ENCODE measurements around the gene HAX1.
"Not testable (repeated sequence)": the region's sequence is repeated elsewhere in the genome, so short reads cannot be mapped to it uniquely, and the experiment has no call there.

The HAX1 gene

DNA sequence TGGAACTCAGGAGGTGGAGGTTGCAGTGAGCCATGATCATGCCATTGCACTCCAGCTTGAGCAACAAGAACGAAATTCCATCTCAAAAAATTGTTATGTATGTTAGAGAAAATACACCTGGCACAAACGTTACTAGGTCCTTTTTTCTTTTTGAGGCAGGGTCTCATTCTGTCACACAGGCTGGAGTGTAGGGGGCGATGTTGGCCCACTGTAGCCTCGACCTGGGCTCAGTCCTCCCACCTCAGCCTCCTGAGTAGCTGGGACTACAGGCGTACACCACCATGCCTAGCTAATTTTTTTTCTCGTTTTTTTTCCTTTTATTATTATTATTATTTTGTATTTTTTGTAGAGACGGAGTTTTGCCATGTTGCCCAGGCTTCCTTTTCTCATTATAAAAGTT lies 4.4 kb downstream of the HAX1 start:
- DNase-seq (ENCODE audit: low read depth, low spot score): no peak

DNA sequence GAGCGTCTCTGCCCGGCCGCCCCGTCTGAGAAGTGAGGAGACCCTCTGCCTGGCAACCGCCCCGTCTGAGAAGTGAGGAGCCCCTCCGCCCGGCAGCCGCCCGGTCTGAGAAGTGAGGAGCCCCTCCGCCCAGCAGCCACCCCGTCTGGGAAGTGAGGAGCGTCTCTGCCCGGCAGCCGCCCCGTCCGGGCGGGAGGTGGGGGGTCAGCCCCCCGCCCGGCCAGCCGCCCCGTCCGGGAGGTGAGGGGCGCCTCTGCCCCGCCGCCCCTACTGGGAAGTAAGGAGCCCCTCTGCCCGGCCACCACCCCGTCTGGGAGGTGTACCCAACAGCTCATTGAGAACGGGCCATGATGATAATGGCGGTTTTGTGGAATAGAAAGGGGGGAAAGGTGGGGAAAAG lies 15.2 kb downstream of the HAX1 start:
- DNase-seq (ENCODE audit: low read depth, low spot score): not testable (repeated sequence)

DNA sequence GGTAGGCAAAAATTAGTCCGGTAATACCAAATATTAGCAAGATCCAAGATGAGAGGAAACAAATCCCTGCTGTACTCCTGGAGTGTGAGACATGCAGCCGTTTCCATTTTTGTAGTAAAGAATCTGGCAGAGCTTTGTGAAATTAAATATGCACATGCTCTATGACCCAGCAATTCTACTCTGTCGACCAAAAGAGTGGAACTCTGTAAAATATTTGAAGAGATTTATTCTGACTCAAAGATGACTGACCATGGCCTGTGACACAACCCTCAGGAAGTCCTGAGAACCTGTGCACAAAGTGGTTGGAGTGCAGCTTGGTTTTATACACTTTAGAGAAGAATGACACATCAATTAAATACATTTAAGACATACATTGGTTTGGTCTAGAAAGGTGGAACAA lies 16.2 kb downstream of the HAX1 start:
- no peak for DNase-seq (ENCODE audit: low read depth, low spot score)

DNA sequence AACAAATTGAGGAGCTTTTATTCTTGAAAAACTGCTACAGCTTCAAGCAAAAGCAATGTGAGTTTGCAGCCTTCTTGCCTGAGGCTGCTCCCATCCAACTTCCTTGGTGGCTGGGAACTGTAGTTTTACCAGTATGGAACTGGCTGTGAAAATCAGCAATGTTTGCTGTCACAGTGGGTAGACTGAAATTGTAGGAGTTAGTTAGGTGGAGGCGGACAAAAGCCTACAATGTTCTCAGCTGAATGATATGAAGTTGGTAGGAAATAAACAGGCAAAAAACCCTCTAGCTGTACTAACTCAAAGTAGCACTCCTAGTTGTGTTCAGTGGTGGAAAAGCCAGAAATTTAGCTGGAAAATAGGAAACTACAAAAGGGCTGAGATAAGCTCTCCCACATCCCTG lies 18.5 kb downstream of the HAX1 start:
- no peak for DNase-seq (ENCODE audit: low read depth, low spot score)

DNA sequence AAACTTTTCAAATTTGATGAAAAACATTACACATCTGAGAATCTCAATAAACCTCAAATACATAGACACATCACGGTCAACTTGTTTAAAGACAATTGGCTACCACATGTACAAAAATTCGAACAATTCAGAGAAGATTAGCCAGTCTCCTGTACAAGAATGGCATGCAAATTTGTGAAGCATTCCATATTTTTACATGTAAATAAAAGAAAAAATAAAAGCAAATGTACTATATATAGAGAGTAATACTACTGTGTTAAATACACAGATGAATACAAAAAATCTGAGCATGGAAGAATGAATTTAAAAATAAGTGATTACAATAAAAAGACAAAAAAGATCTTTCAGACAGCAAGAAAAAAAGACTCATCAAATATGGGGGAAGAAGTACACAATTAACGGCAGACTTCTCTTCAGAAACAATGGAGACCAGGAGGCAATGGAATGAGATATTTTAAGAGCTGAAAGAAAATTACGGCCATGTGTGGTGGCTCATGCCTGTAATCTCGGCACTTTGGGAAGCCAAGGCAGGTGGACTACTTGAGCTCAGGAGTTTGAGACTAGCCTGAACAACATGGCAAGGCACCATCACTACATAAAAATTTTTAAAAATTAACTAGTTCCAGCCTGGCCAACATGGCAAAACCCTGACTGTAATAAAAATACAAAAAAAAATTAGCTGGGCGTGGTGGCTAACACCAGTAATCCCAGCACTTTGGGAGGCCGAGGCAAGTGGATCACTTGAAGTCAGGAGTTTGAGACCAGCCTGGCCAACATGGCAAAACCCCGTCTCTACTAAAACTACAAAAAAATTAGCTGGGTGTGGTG lies 23.2 kb downstream of the HAX1 start:
- no peak for DNase-seq (ENCODE audit: low read depth, low spot score)

DNA sequence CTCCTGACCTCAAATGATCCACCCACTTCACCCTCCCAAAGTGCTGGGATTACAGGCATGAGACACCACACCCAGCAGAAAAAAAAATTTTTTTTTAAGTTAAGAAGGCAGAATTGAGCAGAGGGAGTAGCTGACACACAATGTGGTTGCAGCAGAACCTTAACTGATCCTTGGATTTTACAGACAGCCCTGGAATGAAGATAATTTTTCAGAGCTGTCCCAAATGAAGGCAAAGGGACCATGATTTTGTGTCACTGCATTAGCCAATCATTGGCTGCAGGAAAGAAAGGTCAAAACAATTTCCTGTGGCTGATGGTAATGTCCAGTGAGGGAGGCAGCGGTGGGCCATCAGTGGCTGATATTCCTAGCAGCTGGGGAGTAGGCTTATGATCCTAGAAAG lies 29.2 kb downstream of the HAX1 start:
- DNase-seq (ENCODE audit: low read depth, low spot score): no peak

DNA sequence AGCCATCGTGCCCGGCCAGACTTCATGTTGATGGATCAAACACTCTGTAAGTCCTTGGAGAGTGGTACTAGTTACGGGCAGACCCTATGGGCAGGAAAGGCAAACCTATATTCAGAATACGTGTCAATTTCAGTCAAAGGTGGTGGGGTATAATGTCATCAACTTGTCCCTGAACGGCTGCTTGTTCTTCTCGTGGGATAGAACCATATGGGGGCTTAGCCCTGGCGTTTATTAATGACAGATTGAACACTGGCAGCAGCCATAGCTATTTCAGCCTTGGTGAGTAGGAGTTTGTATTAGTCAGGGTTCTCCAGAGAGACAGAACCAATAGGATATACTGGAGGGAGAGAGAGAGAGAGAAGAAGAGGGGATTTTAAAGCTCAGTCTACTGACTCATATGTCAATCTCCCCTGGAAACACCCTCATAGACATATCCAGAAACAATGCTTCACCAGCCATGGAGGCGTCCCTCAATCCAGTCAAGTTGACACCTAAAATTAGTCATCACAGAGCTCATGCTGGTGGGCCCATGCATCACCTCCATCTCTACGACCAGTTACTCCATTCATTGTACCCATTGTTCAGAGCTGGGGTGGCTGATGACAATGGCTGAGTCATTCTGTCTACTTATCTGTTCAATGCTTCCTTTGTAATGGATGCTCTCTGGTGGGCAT lies 32.4 kb downstream of the HAX1 start:
- DNase-seq (ENCODE audit: low read depth, low spot score): no peak

DNA sequence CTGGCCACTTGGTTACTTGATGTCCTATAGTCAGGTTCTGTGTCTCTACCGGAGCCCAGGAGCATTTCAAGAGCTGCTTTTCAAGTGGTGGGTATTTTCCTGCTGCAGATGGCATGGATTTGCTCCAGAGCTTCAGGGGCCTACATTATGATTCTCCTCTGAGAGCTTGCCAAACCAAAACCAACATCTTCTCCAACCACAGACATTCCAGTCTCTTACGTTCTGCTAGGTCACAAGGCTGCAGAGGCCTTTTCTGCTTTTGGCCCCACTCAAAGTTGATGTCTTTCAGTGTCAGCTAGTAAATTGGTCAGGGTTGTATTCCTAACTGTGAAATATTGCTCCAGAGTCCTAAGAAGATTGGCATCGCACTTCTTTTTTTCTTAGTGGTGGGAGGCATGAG lies 33.7 kb downstream of the HAX1 start:
- no peak for DNase-seq (ENCODE audit: low read depth, low spot score)

DNA sequence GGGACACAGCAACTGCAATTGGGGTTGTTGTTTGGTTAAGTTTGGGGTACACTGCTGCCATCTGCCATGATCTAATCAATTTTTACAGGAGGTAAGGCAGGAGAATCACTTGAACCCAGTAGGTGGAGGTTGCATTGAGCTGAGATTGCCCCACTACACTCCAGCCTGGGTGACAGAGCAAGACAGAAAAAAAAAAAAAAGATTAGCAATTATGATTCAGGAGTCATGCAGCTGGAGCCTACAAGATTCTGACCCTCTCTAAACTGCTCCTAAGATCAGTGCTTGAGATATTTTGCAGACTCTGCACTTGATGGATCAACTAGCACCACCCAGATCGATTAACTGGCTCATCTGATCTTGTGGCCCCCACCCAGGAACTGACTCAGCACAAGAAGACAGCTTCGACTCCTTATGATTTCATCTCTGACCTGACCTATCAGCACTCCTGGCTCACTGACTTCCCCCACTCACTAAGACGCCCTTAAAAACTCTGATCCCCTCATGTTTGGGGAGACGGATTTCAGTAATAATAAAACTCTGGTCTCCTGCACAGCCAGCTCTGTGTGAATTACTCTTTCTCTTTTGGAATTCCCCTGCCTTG lies 35.3 kb downstream of the HAX1 start:
- DNase-seq (ENCODE audit: low read depth, low spot score): not testable (repeated sequence)

DNA sequence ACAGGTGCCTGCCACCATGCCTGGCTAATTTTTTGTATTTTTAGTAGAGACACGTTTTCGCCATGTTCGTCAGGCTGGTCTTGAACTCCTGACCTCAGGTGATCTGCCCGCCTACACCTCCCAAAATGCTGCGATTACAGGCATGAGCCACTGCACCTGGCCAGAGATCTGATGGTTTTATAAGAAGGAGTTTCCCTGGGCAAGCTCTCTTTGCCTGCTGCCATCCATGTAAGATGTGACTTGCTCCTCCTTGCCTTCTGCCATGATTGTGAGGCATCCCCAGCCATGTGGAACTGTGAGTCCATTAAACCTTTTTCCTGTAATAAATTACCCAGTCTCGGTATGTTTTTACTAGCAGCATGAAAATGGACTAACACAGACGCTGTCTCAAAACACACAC lies 36.7 kb downstream of the HAX1 start:
- DNase-seq (ENCODE audit: low read depth, low spot score): not testable (repeated sequence)

DNA sequence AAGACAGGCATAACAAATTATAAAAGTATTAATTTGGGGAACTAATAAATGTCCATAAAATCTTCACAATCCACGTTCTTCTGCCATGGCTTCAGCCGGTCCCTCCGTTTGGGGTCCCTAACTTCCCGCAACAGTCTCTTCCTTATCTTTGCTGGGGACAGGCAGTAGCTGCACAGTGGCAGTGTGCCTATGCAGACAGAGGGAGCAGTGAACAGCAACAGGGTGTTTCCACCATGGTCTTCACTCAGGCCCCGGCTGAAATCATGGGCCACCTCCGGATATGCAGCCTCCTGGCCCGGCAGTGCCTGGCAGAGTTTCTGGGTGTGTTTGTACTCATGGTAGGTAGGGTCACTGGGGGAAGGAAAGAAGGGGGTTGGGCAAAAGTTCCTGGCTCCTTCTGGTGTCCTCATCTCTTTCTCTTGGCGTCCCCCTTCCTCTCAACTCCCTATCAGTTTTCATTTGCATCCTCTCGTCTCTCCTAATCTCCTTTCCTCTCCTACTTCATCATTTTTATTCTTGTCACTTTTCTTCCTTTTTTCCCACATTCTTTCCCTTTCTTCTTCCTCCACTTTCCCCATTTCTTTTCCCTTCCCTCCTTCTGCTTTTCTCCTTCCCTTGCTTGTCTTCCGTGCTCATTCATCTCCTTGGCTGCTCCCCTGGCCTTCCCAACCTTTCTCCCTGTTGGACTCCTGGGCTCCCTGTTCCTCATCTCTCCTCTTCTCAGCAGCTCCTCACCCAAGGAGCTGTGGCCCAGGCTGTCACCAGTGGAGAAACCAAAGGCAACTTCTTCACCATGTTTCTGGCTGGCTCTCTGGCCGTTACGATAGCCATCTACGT lies 40.0 kb downstream of the HAX1 start:
- not testable (repeated sequence) for DNase-seq (ENCODE audit: low read depth, low spot score)

DNA sequence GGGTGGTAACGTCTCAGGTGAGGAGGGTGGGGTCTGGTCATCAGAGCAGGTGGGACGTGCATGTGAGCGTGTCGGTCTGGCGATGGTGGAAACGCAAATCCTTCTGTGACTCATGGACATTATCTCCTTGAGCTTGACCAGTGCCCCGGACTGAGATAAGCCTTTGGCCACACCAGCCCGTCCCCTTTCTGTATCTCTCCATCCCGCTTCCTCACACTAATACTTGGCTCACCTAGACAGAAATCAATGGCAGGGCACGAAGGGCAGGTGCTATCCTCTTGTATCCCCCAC lies 40.6 kb downstream of the HAX1 start:
- DNase-seq (ENCODE audit: low read depth, low spot score): no peak

DNA sequence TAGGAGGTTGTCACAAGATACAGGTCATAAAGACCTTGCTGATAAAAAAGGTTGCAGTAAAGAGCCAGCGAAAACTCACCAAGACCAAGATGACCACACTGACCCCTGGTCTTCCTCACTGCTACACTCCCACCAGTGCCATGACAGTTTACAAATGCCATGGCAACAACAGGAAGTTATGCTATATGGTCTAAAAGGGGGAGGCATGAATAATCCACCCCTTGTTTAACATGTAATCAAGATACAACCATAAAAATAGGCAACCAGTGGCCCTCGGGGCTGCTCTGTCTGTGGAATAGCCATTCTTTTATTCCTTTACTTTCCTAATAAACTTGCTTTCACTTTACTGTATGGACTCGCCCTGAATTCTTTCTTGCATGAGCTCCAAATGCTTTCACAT lies 41.8 kb downstream of the HAX1 start:
- not testable (repeated sequence) for DNase-seq (ENCODE audit: low read depth, low spot score)

DNA sequence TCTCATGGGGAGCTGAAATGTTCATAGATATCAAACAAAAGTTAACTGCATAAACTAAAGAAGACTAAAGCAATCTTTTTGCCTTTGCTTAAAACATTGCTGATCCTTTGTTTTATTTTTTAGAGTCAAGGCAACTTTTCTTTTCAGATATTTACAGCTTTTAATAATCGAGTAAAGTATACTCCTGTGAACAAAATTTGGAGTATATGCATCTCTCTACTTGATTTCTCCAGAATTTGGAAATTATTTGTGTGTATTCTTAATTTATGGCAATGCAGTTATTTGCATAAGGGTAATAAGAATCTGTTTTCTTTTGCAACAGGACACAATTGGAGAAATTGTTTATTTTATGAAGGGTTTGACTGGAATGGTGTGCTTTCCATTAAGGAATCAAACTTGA lies 44.3 kb downstream of the HAX1 start:
- no peak for DNase-seq (ENCODE audit: low read depth, low spot score)

DNA sequence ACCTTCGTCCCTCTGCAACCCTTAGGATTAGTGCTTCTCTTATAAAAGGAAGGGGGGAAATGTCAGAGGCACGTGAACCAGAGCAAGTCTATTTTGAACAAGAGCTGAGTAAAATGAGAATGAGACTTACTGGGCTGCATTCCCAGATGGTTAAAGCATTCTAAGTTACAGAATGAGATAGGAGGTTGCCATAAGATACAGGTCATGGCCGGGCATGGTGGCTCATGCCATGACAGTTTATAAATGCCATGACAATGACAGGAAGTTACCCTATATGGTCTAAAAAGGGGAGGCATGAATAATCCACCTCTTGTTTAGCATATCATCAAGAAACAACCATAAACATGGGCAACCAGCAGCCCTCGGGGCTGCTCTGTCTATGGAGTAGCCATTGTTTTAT lies 46.0 kb downstream of the HAX1 start:
- no peak for DNase-seq (ENCODE audit: low read depth, low spot score)

DNA sequence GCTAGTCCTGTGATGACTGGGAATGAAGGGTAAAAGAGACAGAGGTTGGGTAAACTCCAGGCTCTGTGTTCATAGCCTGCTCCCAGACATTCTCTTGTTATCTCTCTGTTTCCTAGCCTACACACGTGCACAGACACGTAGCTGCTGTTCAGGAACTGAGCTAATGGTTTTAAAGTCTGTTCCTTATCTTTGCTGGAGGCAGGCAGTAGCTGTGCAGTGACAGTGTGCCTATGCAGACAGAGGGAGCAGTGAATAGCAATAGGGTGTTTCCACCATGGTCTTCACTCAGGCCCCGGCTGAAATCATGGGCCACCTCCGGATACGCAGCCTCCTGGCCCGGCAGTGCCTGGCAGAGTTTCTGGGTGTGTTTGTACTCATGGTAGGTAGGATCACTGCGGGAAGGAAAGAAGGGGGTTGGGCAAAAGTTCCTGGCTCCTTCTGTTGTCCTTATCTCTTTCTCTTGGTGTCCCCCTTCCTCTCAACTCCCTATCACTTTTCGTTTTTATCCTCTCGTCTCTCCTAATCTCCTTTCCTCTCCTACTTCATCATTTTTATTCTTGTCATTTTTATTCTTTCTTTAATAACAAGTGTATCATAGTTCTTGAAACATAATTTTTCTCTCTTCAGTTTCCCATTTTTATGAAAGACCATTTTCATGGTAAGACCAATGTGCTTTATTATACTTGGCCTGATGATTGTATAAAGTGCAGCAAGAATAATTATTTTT lies 48.6 kb downstream of the HAX1 start, which contains the start of gene AQP10:
Gene AQP10, plus strand, starts transcription at position 212 of the 727 bp plus-strand sequence. Its CDS starts 63 bp downstream, at position 275.
- no peak for DNase-seq (ENCODE audit: low read depth, low spot score)

DNA sequence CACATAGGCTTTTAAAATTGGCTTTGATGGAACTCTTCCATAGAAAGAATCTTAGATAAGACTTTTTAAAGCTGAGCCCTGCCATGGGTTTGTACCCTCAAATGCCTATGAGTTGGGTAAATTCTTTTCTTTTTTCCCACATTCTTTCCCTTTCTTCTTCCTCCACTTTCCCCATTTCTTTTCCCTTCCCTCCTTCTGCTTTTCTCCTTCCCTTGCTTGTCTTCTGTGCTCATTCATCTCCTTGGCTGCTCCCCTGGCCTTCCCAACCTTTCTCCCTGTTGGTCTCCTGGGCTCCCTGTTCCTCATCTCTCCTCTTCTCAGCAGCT lies 49.1 kb downstream of the HAX1 start:
- DNase-seq (ENCODE audit: low read depth, low spot score): not testable (repeated sequence)

DNA sequence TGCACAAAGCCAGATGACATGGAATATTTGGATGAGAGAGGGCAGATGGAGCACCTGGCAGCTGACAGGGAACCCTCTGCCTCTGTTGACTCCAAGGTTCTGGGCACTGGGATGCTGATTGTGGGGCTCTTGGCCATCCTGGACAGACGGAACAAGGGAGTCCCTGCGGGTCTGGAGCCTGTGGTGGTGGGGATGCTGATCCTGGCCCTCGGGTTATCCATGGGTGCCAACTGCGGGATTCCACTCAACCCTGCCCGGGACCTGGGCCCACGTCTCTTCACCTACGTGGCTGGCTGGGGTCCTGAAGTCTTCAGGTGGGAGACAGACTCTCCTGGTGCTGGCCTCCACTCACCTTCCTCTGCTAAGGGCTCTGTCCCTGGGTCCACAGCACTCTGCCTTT lies 51.1 kb downstream of the HAX1 start:
- no peak for DNase-seq (ENCODE audit: low read depth, low spot score)

DNA sequence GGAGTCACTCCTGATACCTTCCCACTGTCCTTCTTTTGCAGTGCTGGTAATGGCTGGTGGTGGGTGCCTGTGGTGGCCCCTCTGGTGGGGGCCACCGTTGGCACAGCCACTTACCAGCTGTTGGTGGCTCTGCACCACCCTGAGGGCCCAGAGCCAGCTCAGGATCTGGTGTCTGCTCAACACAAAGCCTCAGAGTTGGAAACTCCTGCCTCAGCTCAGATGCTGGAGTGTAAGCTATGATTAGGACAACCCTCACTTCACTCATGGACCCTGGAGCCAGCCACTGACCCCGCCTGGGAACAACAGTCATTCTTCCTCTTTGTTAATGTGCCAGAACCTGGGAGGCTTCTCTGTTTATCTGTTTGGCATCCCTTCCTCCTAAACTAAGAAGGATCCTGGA lies 51.8 kb downstream of the HAX1 start:
- DNase-seq (ENCODE audit: low read depth, low spot score): no peak

DNA sequence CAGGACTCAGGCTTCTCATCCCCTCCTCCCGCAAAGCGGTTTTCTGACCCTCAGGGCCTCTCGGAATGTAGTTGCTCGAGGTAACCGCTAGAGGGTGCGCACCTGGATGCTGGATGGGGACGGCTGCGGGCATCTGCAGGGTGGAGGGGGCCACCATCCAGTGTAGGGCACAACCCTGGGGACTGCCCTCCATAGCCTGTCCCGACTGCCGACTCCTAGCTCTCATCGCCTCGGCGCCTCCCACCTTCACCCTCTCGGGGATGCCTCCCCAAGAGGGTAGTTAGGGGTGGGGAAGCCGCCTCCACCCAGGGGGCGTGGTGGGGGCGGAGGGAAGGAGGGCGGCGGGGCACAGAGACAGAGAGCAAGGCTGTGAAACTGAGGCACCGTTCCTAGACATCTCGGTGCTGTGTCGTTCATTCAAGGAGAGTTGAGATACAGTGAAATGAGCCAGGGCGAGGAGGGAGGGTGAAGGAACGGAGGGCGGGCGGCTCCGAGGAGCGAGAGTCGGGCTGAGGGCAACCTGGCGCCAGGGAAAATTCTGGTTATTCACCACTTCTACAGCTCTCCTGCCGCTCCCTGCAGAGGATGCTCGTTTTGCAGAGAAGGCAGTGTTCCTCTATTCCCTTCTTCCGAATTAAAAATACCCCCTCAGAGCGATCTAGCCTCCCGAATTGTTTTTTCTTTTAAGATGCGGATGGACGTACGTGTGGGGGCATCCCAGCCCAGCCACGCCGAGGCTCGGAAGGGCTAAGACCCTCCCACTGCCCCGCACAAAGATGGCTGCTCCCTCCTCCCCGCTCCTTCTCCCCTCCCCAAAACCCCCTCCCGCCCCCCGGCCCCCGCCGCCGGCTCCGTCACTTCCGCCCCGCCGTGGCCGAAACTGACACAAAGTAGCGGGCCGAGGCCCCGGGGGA lies 52.5 kb downstream of the HAX1 start, which contains the start of gene ATP8B2:
Gene ATP8B2, plus strand, starts transcription at position 857 of the 914 bp plus-strand sequence. CDS start 2,617 bp downstream, outside the sequence.
- DNase-seq (ENCODE audit: low read depth, low spot score): no peak
